CD4-positive, alpha-beta T cell (primary cell): ENCODE results near the gene COL19A1. TPM values are rescaled to one million over a fixed set of nuclear protein-coding genes. Genes with fewer than 3 reads are reported as not detected.
A peak's percentile ranks its signal among the peaks of the same experiment; 100 is the strongest.

Experiments used
- ATAC-seq: fragments of 200-7000 bp; cut with Tn5 transposase; one replicate; pipeline ENCODE4 v1.10.0; 2022; ENCODE audit warnings: mild to moderate bottlenecking; ENCODE audit not compliant: poor library complexity
- CTCF ChIA-PET: fragments of 350-600 bp; sonication (Branson Sonifier 250); formaldehyde crosslinking; loops from one replicate; lab custom pipeline; 2021; ENCODE audit warnings: antibody characterized with exemption, inconsistent platforms; lab: Charles Lee
- POLR2A ChIA-PET: fragments of 350-600 bp; sonication (Branson Sonifier 250); formaldehyde crosslinking; loops from one replicate; lab custom pipeline; 2021; ENCODE audit warnings: antibody characterized with exemption, inconsistent platforms; lab: Charles Lee
- DNase-seq, 14 experiments: peaks; one replicate each; pipeline ENCODE4 v3.0.0-alpha.2; 2013 to 2020; ENCODE audit warnings: mixed read lengths in 2 of 14
- H3K27ac ChIP-seq, 2 donors: one replicate each; pipeline versions ENCODE4 v1.5.1 to v1.7.0; 2013; ENCODE audit warnings: low read length in 2 of 2, low read depth in 1 of 2, mild to moderate bottlenecking in 1 of 2
- H3K27me3 ChIP-seq, 2 experiments: 1 replicate in 1 of 2; 2 replicates in 1 of 2; pipeline versions ENCODE4 v1.6.1 to v1.7.0; 2013; ENCODE audit warnings: low read length in 2 of 2, control low read depth in 1 of 2, mild to moderate bottlenecking in 1 of 2, moderate library complexity in 1 of 2; ENCODE audit not compliant: insufficient read depth in 2 of 2, control insufficient read depth in 1 of 2
- H3K36me3 ChIP-seq: one replicate; pipeline ENCODE4 v1.6.1; 2013; ENCODE audit warnings: low read length, control low read depth; ENCODE audit not compliant: insufficient read depth
- H3K4me1 ChIP-seq: one replicate; pipeline ENCODE4 v1.6.1; 2013; ENCODE audit warnings: low read length, control low read depth; ENCODE audit not compliant: insufficient read depth
- H3K4me3 ChIP-seq: one replicate; pipeline ENCODE4 v1.5.1; 2013; ENCODE audit warnings: mild to moderate bottlenecking, low read length, moderate library complexity
- H3K9me3 ChIP-seq, 2 experiments: 1 replicate in 1 of 2; 2 replicates in 1 of 2; pipeline versions ENCODE4 v1.6.1 to v1.7.0; 2013; ENCODE audit warnings: low read length in 2 of 2, mild to moderate bottlenecking in 2 of 2, control low read depth in 1 of 2, moderate library complexity in 1 of 2; ENCODE audit not compliant: control insufficient read depth in 1 of 2, insufficient read depth in 1 of 2
- H3K27ac Mint-ChIP-seq: one replicate; pipeline ENCODE4 v1.8.0; 2020; ENCODE audit warnings: mixed read lengths
- H3K27me3 Mint-ChIP-seq: one replicate; pipeline ENCODE4 v1.8.0; 2021; ENCODE audit warnings: mixed read lengths
- H3K36me3 Mint-ChIP-seq: one replicate; pipeline ENCODE4 v1.8.0; 2021; ENCODE audit warnings: low read depth, mixed read lengths
- H3K4me1 Mint-ChIP-seq: one replicate; pipeline ENCODE4 v1.8.0; 2021; ENCODE audit warnings: low read depth, mixed read lengths
- H3K4me3 Mint-ChIP-seq: one replicate; pipeline ENCODE4 v1.8.0; 2020; ENCODE audit warnings: mild to moderate bottlenecking, mixed read lengths
- H3K9me3 Mint-ChIP-seq: one replicate; pipeline ENCODE4 v1.8.0; 2020; ENCODE audit warnings: mixed read lengths
- CTCF ChIP-seq: fragments of 200-600 bp; IDR thresholded peaks from one replicate; pipeline ENCODE4 v1.8.0; 2022; ENCODE audit warnings: antibody characterized with exemption, mild to moderate bottlenecking
- intact Hi-C, 2 experiments: fragments of 100-400 bp; cut with DNase I in 1 of 2; cut with micrococcal nuclease in 1 of 2; formaldehyde crosslinking; loops; one replicate each; pipeline versions ENCODE4 v1.15.1 to v1.9.0; 2023 to 2025; cut with DNase I, micrococcal nuclease
- total RNA-seq, 174 experiments: library from RNA in 2 of 174; stranded (reverse) in 2 of 174; gene quantifications; one replicate each; pipeline ENCODE4 v1.2.3 and lab custom pipeline; 2021 to 2026

The COL19A1 gene
- total RNA-seq, 2 experiments from 2014 or later: not detected

- ChIA-PET POLR2A (no interaction called here), CTCF (interaction anchor here (0.6 kb wide), 1 partner anchor 908 kb away, joined by 4 read pairs; no protein-coding TSS in a partner anchor)
- Histone ChIP-seq H3K4me3 (no peak overlapping the region), H3K36me3 (no peaks in the 10 kb centered on the region), H3K9me3 (no peaks in the 10 kb centered on the region), H3K27me3 (no peaks in the 10 kb centered on the region), H3K4me1 (no peaks in the 10 kb centered on the region), H3K27ac (no peak overlapping the region)
- intact Hi-C loops: no loop called here
- Mint-ChIP-seq H3K27ac (no peak overlapping the region), H3K36me3 (no peaks in the 10 kb centered on the region), H3K4me1 (no peaks in the 10 kb centered on the region), H3K9me3 (no peaks in the 10 kb centered on the region), H3K4me3 (no peak overlapping the region), H3K27me3 (peaks cover 40% of the 10 kb centered on the region)
- no peak for TF ChIP-seq CTCF
- ATAC-seq (no peak), DNase-seq (peak in 2 of 14 experiments; percentile 5 to 22)
These were observed 15.2 kb downstream of the COL19A1 start for GRCh38 chr6:69881322-69882151.

DNA sequence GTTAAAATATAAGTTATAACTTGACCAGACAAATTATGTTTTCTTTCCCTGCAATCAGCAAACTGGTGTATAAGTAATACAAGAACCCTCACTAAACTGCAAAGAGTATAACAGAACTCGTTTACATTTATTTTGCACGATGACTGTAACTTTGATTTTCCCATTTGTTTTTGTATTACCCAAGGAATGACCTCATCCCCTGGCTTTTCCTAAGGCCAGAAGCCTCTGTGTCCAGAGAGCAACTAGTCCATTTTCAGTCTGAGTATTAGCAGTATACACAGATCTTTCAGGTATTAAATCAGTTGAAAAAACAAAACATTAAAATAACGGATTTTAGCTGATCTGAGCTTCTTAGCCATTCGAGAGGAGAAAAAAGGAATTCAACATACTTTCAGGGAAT, 17.2 kb downstream of the COL19A1 start:
- ChIA-PET CTCF (no interaction called here), POLR2A (no interaction called here)
- Mint-ChIP-seq H3K4me1 (no peaks in the 10 kb centered on the region), H3K9me3 (no peaks in the 10 kb centered on the region), H3K27ac (no peak overlapping the region), H3K27me3 (peaks cover 40% of the 10 kb centered on the region), H3K36me3 (no peaks in the 10 kb centered on the region), H3K4me3 (no peak overlapping the region)
- ATAC-seq (no peak), DNase-seq (no peak)
- no peak for TF ChIP-seq CTCF
- intact Hi-C loops: no loop called here
- no peaks in the 10 kb centered on the region for H3K4me1 ChIP-seq
- no peak overlapping the region for H3K27ac ChIP-seq
- no peaks in the 10 kb centered on the region for H3K27me3 ChIP-seq
- H3K4me3 ChIP-seq: no peak overlapping the region
- H3K36me3 ChIP-seq: no peaks in the 10 kb centered on the region
- no peaks in the 10 kb centered on the region for H3K9me3 ChIP-seq

DNA sequence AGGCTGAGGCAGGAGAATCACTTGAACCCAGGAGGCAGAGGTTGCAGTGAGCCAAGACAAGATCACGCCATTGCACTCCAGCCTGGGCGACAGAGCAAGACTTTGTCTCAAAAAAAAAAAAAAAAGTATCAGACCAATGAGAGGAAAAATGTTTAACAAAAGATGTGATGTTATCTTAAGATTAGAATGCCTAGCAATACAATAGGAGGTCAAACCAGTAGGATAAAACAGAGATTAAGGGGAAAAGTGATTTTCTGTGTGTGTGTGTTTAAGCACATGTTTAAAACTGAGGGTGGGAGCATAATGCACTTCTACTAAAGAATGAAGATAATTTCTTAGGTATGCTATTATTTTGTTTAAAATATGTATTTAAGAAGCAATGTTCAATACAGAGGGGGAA, 17.9 kb downstream of the COL19A1 start:
- CTCF ChIA-PET: no interaction called here
- H3K27ac ChIP-seq: no peak overlapping the region
- no peaks in the 10 kb centered on the region for H3K36me3 Mint-ChIP-seq
- no peaks in the 10 kb centered on the region for H3K4me1 ChIP-seq
- no peaks in the 10 kb centered on the region for H3K9me3 Mint-ChIP-seq
- no peaks in the 10 kb centered on the region for H3K27me3 ChIP-seq
- no peaks in the 10 kb centered on the region for H3K36me3 ChIP-seq
- DNase-seq (no peak), ATAC-seq (no peak)
- no peak overlapping the region for H3K4me3 Mint-ChIP-seq
- no peaks in the 10 kb centered on the region for H3K4me1 Mint-ChIP-seq
- intact Hi-C loops: no loop called here
- no peaks in the 10 kb centered on the region for H3K9me3 ChIP-seq
- H3K27ac Mint-ChIP-seq: no peak overlapping the region
- H3K4me3 ChIP-seq: no peak overlapping the region
- peaks cover 40% of the 10 kb centered on the region for H3K27me3 Mint-ChIP-seq
- POLR2A ChIA-PET: no interaction called here
- no peak for TF ChIP-seq CTCF
